Erythroblast (primary cell): ENCODE data around the gene CATSPER4.
"Not testable (repeated sequence)": the region's sequence is repeated elsewhere in the genome, so short reads cannot be mapped to it uniquely, and the experiment has no call there.

Experiments
- DNase-seq, 2 experiments: peaks; one replicate each; lab custom pipeline; 2025; lab: John Stamatoyannopoulos, UW
- GATA1 ChIP-seq: IDR thresholded peaks from 2 replicates; pipeline ENCODE4 v1.6.1; 2011; ENCODE audit warnings: low read depth, mild to moderate bottlenecking, control low read depth, low read length, moderate library complexity
- POLR2A ChIP-seq: IDR thresholded peaks from 2 replicates; pipeline ENCODE4 v1.6.1; 2011; ENCODE audit warnings: mild to moderate bottlenecking, low read length

Gene CATSPER4

DNA sequence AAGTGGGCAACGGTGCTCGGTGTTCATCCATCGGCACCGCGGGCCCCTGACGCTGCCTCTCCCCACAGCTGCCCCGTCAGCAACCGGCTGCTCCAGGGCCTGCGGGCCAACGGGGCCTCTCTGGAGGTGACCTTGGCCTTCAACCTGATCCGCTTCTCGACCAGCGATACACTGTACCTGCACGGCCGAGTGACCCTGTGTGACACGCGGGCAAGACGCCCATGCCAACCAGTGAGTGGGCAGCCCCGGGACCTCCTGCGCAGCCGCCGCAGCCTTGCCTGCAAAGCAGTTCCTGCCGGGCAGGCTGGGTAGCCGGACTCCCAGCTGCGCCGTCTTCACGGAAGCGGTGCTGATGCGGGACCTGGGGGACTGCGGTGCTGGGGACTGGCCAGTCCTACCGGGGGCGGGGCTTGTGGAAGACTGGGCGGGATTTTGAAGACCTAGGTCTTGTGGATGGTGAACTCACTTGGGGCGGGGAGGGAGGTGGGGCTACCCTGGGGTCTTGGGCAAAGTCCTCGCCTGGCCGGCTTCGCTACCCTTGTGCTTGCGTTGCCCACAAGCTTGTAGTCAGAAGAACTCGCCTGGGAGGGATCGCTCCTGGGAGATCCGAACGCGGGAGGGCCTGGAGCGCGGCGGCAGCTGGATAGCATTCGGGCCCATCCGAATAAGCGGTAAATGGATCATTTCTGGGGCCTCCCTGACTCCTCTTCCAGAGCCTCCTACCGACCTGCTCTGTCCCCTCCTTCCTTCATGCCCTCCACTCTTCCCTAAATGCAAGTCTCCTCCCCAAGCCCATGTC is 34.8 kb downstream of the CATSPER4 start:
- DNase-seq, result peak in 1 of 2 experiments; percentile 54
- TF ChIP-seq POLR2A (no peak), GATA1 (no peak)

DNA sequence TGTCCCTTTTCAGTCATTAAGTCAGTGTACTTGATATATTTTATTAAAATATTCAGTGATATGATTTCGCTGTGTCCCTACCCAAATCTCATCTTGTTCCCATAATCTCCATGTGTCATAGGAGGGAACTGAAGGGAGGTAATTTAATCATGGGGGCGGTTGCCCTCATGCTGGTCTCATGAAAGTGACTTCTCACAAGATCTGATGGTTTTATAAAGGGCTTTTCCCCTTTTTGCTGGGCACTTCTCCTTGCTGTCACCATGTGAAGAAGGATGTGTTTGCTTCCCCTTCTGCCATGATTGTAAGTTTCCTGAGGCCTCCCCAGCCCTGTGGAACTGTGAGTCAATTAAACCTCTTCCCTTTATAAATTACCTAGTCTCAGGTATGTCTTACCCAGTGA is 40.3 kb downstream of the CATSPER4 start:
- DNase-seq, result not testable (repeated sequence)

DNA sequence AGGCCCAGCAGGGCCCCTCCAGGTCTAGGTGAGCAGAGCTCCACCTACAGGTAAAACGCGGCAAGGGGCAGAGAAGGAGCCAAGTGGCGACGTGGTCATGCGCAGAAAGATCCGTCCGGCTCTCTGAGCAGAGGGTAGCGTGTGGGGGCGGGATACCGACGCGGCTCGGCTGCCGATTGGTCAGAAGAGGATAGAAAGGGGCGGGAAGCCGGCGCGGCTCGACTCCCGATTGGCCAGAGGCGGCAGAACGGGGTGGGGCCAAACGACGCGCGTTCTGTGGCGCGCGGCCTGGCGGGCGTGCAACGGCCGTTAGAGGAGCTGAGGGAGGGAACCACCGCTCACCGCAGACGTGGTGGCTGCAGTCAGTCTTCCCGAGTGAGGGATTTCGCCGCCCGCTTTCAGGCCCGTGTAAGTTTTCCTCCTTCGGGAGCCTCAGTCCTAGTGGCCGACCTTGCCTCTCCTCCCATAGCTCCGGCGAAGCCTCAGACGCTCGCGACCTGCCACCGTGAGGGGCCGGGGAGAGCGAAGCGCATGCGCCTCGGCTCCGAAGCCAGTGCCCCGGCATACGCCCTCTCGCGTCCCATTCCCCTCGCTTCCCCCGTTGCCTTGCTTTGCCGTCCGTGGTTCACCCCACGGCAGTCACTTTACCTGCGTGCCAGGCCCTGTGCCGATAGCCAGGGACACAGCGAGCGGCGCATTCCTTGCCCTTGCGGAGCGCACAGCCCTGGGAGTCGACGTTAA is 43.7 kb downstream of the CATSPER4 start, which contains the start of gene CEP85:
CEP85 (plus strand) TSS at position 298 of the 741 bp plus-strand sequence. CDS start 5,584 bp downstream, outside the sequence.
- TF ChIP-seq POLR2A, result peak; percentile 98
- TF ChIP-seq GATA1, result no peak
- peak; percentile 98 to 100 for DNase-seq

- DNase-seq, result peak in 1 of 2 experiments; percentile 67
- TF ChIP-seq GATA1 (no peak), POLR2A (no peak)
Measured at GRCh38 chr1:26234644-26235370, 44.4 kb downstream of the CATSPER4 start.

- peak; percentile 75 to 82 for DNase-seq
- TF ChIP-seq POLR2A (no peak), GATA1 (no peak)
Measured at GRCh38 chr1:26237230-26237966, 47.0 kb downstream of the CATSPER4 start.

DNA sequence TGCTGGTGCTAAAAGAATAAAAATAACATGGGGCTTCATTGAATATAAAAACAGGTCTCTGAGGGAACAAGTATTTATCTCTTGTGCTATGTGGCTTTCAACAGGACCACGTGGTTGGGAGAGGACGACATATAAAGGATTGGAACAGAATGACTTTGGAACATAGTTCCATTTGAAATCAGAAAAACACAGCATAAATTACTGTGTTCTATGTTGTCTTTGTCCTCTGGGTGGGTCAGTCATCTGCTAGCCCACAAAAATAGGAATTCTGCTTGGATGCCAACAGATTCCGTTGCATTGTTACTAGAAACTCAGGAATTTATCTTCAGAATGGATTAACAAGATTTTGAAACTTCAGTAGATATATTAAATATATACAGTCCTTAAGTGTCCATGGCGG is 49.5 kb downstream of the CATSPER4 start:
- DNase-seq, result no peak
- no peak for TF ChIP-seq POLR2A
- TF ChIP-seq GATA1, result no peak
